ENCODE data around the gene APP.

Gene APP

DNA sequence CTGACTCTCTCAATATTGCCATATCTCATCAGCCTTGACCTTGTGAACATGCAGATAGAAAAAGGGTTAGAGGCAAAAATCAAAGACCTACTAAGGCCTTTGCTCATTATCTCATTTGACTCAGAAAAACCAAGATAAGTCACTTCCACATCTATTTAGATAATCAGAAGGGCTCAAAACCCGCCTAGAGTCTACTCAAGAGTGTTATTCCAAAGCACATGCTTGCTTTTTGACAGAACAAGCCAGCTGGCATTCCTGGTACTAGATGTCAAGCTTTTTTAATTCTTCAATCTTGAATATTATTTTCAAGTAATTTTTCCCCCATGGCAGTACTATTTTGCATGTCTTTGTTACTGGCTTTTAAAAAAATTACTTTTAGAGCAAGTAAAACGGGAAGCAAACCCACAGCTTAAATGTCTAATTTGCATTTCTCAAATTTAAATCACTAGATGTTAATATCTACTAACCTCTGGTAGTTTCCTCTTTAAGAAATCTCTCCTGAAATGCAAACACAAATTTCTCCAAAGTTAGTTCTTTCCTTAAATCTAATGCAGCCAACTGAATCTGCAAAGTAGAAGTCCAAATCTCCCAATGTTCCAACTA, 51.5 kb downstream of the APP start:
- no peak overlapping the region for H3K4me3 ChIP-seq (replicated peaks; ENCODE audit: low read depth, low read length)
- no peak for DNase-seq (ENCODE audit: extremely low read depth, low read depth)
- TF ChIP-seq, protein P1, sequence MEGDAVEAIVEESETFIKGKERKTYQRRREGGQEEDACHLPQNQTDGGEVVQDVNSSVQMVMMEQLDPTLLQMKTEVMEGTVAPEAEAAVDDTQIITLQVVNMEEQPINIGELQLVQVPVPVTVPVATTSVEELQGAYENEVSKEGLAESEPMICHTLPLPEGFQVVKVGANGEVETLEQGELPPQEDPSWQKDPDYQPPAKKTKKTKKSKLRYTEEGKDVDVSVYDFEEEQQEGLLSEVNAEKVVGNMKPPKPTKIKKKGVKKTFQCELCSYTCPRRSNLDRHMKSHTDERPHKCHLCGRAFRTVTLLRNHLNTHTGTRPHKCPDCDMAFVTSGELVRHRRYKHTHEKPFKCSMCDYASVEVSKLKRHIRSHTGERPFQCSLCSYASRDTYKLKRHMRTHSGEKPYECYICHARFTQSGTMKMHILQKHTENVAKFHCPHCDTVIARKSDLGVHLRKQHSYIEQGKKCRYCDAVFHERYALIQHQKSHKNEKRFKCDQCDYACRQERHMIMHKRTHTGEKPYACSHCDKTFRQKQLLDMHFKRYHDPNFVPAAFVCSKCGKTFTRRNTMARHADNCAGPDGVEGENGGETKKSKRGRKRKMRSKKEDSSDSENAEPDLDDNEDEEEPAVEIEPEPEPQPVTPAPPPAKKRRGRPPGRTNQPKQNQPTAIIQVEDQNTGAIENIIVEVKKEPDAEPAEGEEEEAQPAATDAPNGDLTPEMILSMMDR (IDR thresholded peaks at IDR 0.05; ENCODE audit: low read depth, low read length, missing control alignments), result no peak

DNA sequence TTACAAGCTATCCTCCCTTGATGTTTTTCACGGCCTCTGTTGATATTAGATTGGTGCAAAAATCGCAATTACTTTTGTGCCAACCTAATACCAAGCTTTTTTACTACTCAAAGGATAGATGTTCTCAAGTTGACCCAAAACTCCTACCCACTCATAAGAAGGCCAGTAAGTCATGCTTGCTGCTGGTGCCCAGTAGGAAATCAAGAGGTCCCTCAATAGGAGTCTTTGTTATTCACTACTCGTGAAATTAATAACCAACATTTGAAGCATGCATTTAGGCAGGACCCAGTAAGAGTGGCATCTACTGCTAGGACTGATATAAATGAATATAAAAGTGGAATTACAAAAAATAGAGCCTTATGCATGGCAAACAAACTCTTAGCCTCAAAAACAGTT, 52.6 kb downstream of the APP start:
- DNase-seq (ENCODE audit: extremely low read depth, low read depth), result no peak
- TF ChIP-seq, protein P1 (IDR thresholded peaks at IDR 0.05; ENCODE audit: low read depth, low read length, missing control alignments), result no peak
- H3K4me3 ChIP-seq (replicated peaks; ENCODE audit: low read depth, low read length), result no peak overlapping the region

DNA sequence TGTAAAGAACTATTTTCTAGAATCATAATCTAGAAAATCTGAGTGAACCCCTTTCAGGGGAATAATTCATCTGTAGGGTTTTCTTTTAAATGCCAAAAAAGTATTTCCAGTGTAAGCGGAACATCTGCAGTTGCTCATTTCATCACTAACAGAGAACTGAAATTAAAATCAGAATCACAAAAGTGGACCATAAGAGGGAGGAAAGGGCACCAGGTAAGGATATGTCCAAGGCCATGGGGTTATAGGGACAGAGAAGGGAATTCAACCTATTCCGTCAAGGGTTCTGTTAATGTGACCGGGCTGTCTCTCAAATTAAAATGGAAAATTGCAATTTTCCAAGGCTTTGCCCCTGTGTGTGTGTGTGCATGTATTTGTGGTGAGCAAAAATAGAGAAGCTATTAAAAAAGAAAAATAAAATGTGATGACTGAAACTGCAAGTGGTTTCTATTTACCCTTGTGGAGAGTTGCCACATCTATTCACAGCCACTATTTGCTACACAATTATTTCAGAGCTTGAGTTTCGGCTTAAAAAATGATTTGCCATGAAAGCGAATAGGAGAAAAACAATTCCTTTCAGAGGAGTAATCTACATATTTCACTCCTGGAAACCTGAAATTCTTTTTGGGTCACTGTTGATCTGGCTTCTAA, 53.1 kb downstream of the APP start:
- H3K4me3 ChIP-seq (replicated peaks; ENCODE audit: low read depth, low read length), result no peak overlapping the region
- TF ChIP-seq, protein P1 (IDR thresholded peaks at IDR 0.05; ENCODE audit: low read depth, low read length, missing control alignments), result no peak
- no peak for DNase-seq (ENCODE audit: extremely low read depth, low read depth)

DNA sequence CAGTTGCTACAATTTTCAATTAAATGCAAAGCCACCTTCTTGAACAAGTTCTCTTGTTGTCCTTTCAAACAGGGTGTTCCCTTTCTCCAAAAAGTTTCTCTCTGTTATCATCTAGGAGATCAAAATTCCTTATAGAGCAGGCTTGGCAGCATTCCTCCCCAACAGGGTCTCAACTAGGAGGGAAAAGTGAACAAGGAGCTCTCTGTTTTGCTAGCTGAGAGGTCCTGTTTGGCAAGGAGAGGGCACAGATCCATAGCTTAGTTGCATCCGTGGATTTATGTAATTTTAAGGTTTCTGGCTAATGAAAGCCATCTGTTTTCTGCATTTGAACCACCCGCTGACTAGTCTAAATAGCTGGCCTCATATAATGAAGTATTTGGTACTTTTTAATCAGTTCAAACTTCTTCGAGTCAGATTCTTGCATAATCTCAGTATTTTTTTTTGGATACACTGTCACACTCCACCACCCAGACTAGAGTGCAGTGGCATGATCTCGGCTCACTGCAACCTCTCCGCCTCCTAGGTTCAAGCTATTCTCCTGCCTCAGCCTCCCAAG, 54.0 kb downstream of the APP start:
- TF ChIP-seq, protein P1 (IDR thresholded peaks at IDR 0.05; ENCODE audit: low read depth, low read length, missing control alignments), result no peak
- H3K4me3 ChIP-seq (replicated peaks; ENCODE audit: low read depth, low read length), result no peak overlapping the region
- DNase-seq (ENCODE audit: extremely low read depth, low read depth), result peak; percentile 47

DNA sequence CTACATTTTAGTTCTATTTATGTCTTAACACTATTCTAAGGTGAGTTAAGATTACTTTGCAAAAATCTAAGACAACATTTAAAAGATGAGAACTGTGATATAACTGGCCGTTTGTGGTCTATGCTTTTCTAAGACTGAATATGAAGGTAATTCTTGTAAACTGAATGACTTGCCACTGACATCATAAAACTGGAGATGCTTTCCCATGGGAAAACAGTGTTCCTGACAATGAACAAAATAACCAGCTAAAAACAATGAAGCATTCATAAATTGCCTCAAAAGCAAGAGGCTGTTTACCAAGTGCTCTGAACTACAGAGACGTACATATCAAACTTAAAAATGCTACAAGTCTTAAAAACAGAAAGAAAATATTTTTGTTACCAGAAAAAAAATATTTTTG, 54.7 kb downstream of the APP start:
- TF ChIP-seq, protein P1 (IDR thresholded peaks at IDR 0.05; ENCODE audit: low read depth, low read length, missing control alignments), result no peak
- no peak for DNase-seq (ENCODE audit: extremely low read depth, low read depth)
- H3K4me3 ChIP-seq (replicated peaks; ENCODE audit: low read depth, low read length), result no peak overlapping the region

DNA sequence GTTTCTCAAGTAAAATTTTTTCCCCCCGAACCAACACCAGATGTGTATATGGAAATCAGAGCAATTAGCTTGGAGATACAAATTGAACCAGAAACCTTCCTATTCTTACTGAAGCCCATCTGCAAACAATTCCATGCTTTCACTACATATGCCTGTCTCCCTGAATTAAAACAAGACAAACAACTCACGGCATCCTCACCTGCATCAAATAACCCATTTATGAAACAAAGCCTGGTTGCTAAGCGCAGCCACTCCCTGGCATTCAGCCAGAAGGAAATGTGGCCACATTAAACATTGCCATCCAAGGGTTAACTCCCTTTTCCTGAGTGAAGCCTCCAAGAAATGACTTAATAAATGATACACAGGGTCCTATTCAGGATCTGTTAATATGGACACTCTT, 55.3 kb downstream of the APP start:
- no peak overlapping the region for H3K4me3 ChIP-seq (replicated peaks; ENCODE audit: low read depth, low read length)
- DNase-seq (ENCODE audit: extremely low read depth, low read depth), result peak; percentile 79
- TF ChIP-seq, protein P1 (IDR thresholded peaks at IDR 0.05; ENCODE audit: low read depth, low read length, missing control alignments), result no peak
